GM23338 (cell line): ENCODE data around the gene APPBP2. TPM values are rescaled to one million over a fixed set of nuclear protein-coding genes. Genes with fewer than 3 reads are reported as not detected.

Source experiments
- ATAC-seq: fragments of 200-7000 bp; cut with Tn5 transposase; 3 replicates; pipeline ENCODE4 v1.9.1; 2020
- DNase-seq: peaks from one replicate; pipeline ENCODE4 v3.0.0-alpha.2; 2015; ENCODE audit warnings: low spot score
- H2AFZ ChIP-seq: fragments of 200-600 bp; sonication (generic); 2 replicates; pipeline ENCODE4 v1.8.0; 2016; ENCODE audit warnings: antibody characterized with exemption, mild to moderate bottlenecking, moderate library complexity
- H3F3A ChIP-seq: fragments of 200-600 bp; sonication (generic); replicated peaks from 2 replicates; pipeline ENCODE4 v1.8.0; 2017; ENCODE audit warnings: antibody characterized with exemption, mixed run types, low read depth
- H3K27ac ChIP-seq: fragments of 200-600 bp; sonication (generic); 2 replicates; pipeline ENCODE4 v1.6.1; 2016; ENCODE audit warnings: low read depth
- H3K27me3 ChIP-seq: fragments of 200-600 bp; sonication (generic); 2 replicates; pipeline ENCODE4 v1.8.0; 2016; ENCODE audit warnings: mild to moderate bottlenecking, mixed run types, moderate library complexity; ENCODE audit not compliant: insufficient read depth
- H3K36me3 ChIP-seq: fragments of 200-600 bp; sonication (generic); 2 replicates; pipeline ENCODE4 v1.8.0; 2016; ENCODE audit warnings: mild to moderate bottlenecking; ENCODE audit not compliant: insufficient read depth
- H3K4me1 ChIP-seq: fragments of 200-600 bp; sonication (generic); 2 replicates; pipeline ENCODE4 v1.8.0; 2016; ENCODE audit warnings: mild to moderate bottlenecking, moderate library complexity; ENCODE audit not compliant: insufficient read depth
- H3K4me2 ChIP-seq: fragments of 200-600 bp; sonication (generic); 2 replicates; pipeline ENCODE4 v1.7.1; 2017; ENCODE audit warnings: mixed run types
- H3K4me3 ChIP-seq: fragments of 200-600 bp; sonication (generic); 2 replicates; pipeline ENCODE4 v1.6.1; 2016; ENCODE audit warnings: mixed run types
- H3K79me2 ChIP-seq: fragments of 200-600 bp; sonication (generic); replicated peaks from 2 replicates; pipeline ENCODE4 v1.8.0; 2017; ENCODE audit warnings: mild to moderate bottlenecking; ENCODE audit not compliant: insufficient read depth
- H3K9me2 ChIP-seq: fragments of 200-600 bp; sonication (generic); 2 replicates; pipeline ENCODE4 v1.8.0; 2017; ENCODE audit not compliant: insufficient read depth
- H4K20me1 ChIP-seq: fragments of 200-600 bp; sonication (generic); replicated peaks from 2 replicates; pipeline ENCODE4 v1.8.0; 2017; ENCODE audit warnings: mild to moderate bottlenecking; ENCODE audit not compliant: insufficient read depth
- H3K27ac Mint-ChIP-seq: 2 replicates; pipeline ENCODE4 v1.8.0; 2020; ENCODE audit warnings: inconsistent platforms, mild to moderate bottlenecking, moderate library complexity, mixed read lengths
- H3K27me3 Mint-ChIP-seq: 3 replicates; pipeline ENCODE4 v1.8.0; 2022; ENCODE audit warnings: low read depth, mild to moderate bottlenecking, moderate library complexity, mixed read lengths, inconsistent platforms; ENCODE audit not compliant: insufficient read depth, poor library complexity
- H3K36me3 Mint-ChIP-seq: 3 replicates; pipeline ENCODE4 v1.8.0; 2021; ENCODE audit warnings: low read depth, mild to moderate bottlenecking, inconsistent platforms, moderate library complexity, mixed read lengths
- H3K4me1 Mint-ChIP-seq: 3 replicates; pipeline ENCODE4 v1.8.0; 2020; ENCODE audit warnings: mild to moderate bottlenecking, inconsistent platforms, mixed read lengths
- H3K4me3 Mint-ChIP-seq: 3 replicates; pipeline ENCODE4 v1.8.0; 2021; ENCODE audit warnings: moderate library complexity, mild to moderate bottlenecking, inconsistent platforms, mixed read lengths
- H3K9me3 Mint-ChIP-seq: 3 replicates; pipeline ENCODE4 v1.8.0; 2020; ENCODE audit warnings: moderate library complexity, mild to moderate bottlenecking, inconsistent platforms, mixed read lengths
- CREB1 ChIP-seq: fragments of 250-450 bp; sonication (Bioruptor Pico); IDR thresholded peaks from 2 replicates; pipeline ENCODE4 v1.5.0; 2020; ENCODE audit warnings: low read depth, mild to moderate bottlenecking, moderate library complexity
- CTCF ChIP-seq, 2 experiments: fragments of 200-600 bp in 1 of 2; sonication (generic) in 1 of 2; conservative IDR thresholded peaks; 2 replicates each; pipeline versions ENCODE4 v1.5.1 to v1.6.1; 2016 to 2017; ENCODE audit warnings: antibody characterized with exemption in 2 of 2, low read depth in 2 of 2, mild to moderate bottlenecking in 2 of 2, moderate library complexity in 1 of 2
- ETS1 ChIP-seq: IDR thresholded peaks from 2 replicates; pipeline ENCODE4 v1.6.1; 2016; ENCODE audit warnings: antibody characterized with exemption
- EZH2 ChIP-seq: fragments of 200-600 bp; sonication (generic); IDR thresholded peaks from one replicate; pipeline ENCODE4 v1.8.0; 2017; ENCODE audit warnings: antibody characterized with exemption, mild to moderate bottlenecking, low read depth; ENCODE audit not compliant: unreplicated experiment
- EZH2phosphoT487 ChIP-seq: fragments of 200-600 bp; sonication (generic); IDR thresholded peaks from one replicate; pipeline ENCODE4 v1.8.1; 2018; ENCODE audit warnings: antibody characterized with exemption; ENCODE audit not compliant: unreplicated experiment
- JUNB ChIP-seq: IDR thresholded peaks from one replicate; pipeline ENCODE4 v1.6.1; 2016; ENCODE audit warnings: antibody characterized with exemption; ENCODE audit not compliant: unreplicated experiment
- NANOG ChIP-seq: IDR thresholded peaks from 2 replicates; pipeline ENCODE4 v1.6.1; 2016; ENCODE audit warnings: antibody characterized with exemption, borderline replicate concordance
- POLR2AphosphoS5 ChIP-seq: IDR thresholded peaks from 2 replicates; pipeline ENCODE4 v1.6.1; 2016; ENCODE audit warnings: antibody characterized with exemption, low read depth
- REST ChIP-seq: IDR thresholded peaks from one replicate; pipeline ENCODE4 v1.6.1; 2018; ENCODE audit warnings: antibody characterized with exemption; ENCODE audit not compliant: unreplicated experiment
- STAT1 ChIP-seq: IDR thresholded peaks from one replicate; pipeline ENCODE4 v1.6.1; 2016; ENCODE audit warnings: antibody characterized with exemption; ENCODE audit not compliant: unreplicated experiment
- ZNF114 ChIP-seq: fragments of 250-450 bp; sonication (Bioruptor Pico); IDR thresholded peaks from 2 replicates; pipeline ENCODE4 v1.5.0; 2020; ENCODE audit warnings: mild to moderate bottlenecking, moderate library complexity
- ZNF331 ChIP-seq: fragments of 250-450 bp; sonication (Bioruptor Pico); IDR thresholded peaks from 2 replicates; pipeline ENCODE4 v1.5.0; 2020; ENCODE audit warnings: low read depth, mild to moderate bottlenecking, moderate library complexity
- ZNF462 ChIP-seq: fragments of 250-450 bp; sonication (Bioruptor Pico); IDR thresholded peaks from 2 replicates; pipeline ENCODE4 v1.5.0; 2020; ENCODE audit warnings: mild to moderate bottlenecking, moderate library complexity
- polyA plus RNA-seq: library from polyadenylated mRNA; unstranded; fragments of >200 nt; fragmentation: Nextera tagmentation; extraction: Ambion mirVana; gene quantifications from 2 replicates; pipeline ENCODE4 v1.2.1, GENCODE V29; 2016
- total RNA-seq: library from RNA; depleted of rRNA; stranded (reverse); fragments of >200 nt; shearing (Covaris generic); gene quantifications from 2 replicates; pipeline ENCODE4 v1.2.3, GENCODE V29; 2014

Gene APPBP2
- total and polyA plus RNA-seq, 2 experiments from 2014 or later = 9.3 to 15.0 TPM

- peaks cover 5% of the 10 kb centered on the region; the same call in 2 of the 3 replicates for H3K4me1 Mint-ChIP-seq
- Histone ChIP-seq H3K27ac (0 out of 2 replicates have a peak overlapping the region, but pooled peaks have one; percentile 12), H3K79me2 (peaks cover 87% of the 10 kb centered on the region), H4K20me1 (peaks cover 17% of the 10 kb centered on the region; the same call in 1 of the 2 replicates), H3K27me3 (no peaks in the 10 kb centered on the region), H3K4me1 (peaks cover 11% of the 10 kb centered on the region), H3K36me3 (no peaks in the 10 kb centered on the region), H3K4me2 (no peak overlapping the region), H2AFZ (no peak overlapping the region), H3K9me2 (no peaks in the 10 kb centered on the region), H3K4me3 (no peak overlapping the region), H3F3A (no peaks in the 10 kb centered on the region)
- peaks cover 6% of the 10 kb centered on the region for H3K27me3 Mint-ChIP-seq
- no peaks in the 10 kb centered on the region; the same call in 2 of the 3 replicates for H3K9me3 Mint-ChIP-seq
- DNase-seq (no peak), ATAC-seq (no peak)
- no peak overlapping the region for H3K4me3 Mint-ChIP-seq
- TF ChIP-seq REST = no peak
- no peak for TF ChIP-seq STAT1
- TF ChIP-seq JUNB = no peak
- TF ChIP-seq CREB1 = no peak
- TF ChIP-seq ZNF331 (CRISPR knock-in tag) = no peak
- no peak for TF ChIP-seq CTCF (conservative IDR thresholded peaks at IDR 0.05; ENCODE audit: low read depth in 2 of 2)
- no peak for TF ChIP-seq NANOG
- no peak for TF ChIP-seq ZNF114 (CRISPR knock-in tag)
- no peak for TF ChIP-seq ETS1
- no peak for TF ChIP-seq EZH2phosphoT487
- TF ChIP-seq ZNF462 (CRISPR knock-in tag) = no peak
- no peak for TF ChIP-seq POLR2AphosphoS5
- TF ChIP-seq EZH2 = no peak
- H3K27ac Mint-ChIP-seq = no peak overlapping the region
- H3K36me3 Mint-ChIP-seq = peaks cover 20% of the 10 kb centered on the region
These were observed 3.0 kb downstream of the APPBP2 start for GRCh38 chr17:60522889-60523626.
